K562 (cell line): Measurements from ENCODE around the gene CXXC4. TPM values are rescaled to one million over a fixed set of nuclear protein-coding genes. Genes with fewer than 3 reads are reported as not detected.

ENCODE experiments used
- ATAC-seq: fragments of 200-7000 bp; cut with Tn5 transposase; 3 replicates; pipeline ENCODE4 v1.9.1; 2020; ENCODE audit warnings: moderate library complexity
- BruUV-seq: library from RNA; stranded (reverse); fragments of 400-500 nt; replicated peaks from 2 replicates; lab custom pipeline; 2021; lab: Mats Ljungman, UMichigan
- CTCF ChIA-PET: fragments of 300-600 bp; formaldehyde crosslinking; extraction: SDS; loops from one replicate; lab custom pipeline; 2021; ENCODE audit warnings: low intra/inter-chr PET ratio; lab: Yijun Ruan, JAX
- POLR2A ChIA-PET: fragments of 300-600, 350-650 bp; sonication (Branson Sonifier 250); formaldehyde crosslinking; extraction: SDS; loops from one replicate; lab custom pipeline; 2021; ENCODE audit warnings: antibody characterized with exemption, inconsistent platforms; lab: Yijun Ruan, JAX
- DNase-seq, 4 experiments: peaks; one replicate each; pipeline versions ENCODE4 v3.0.0 to v3.0.0-alpha.2; 2011 to 2018; ENCODE audit warnings: low spot score in 3 of 4, mixed read lengths in 3 of 4; ENCODE audit errors: extremely low read depth in 1 of 4
- FAIRE-seq: peaks from 2 replicates; lab custom pipeline; 2011; peaks lifted over from hg19 to GRCh38; lab: Jason Lieb, UNC
- H2AFZ ChIP-seq: 2 replicates; pipeline ENCODE4 v1.6.0; 2011; ENCODE audit warnings: low read depth, low read length, control low read depth, inconsistent platforms
- H3K27ac ChIP-seq: fragments of 200-600 bp; 3 replicates; pipeline ENCODE4 v1.8.0; 2011; ENCODE audit warnings: low read depth, mild to moderate bottlenecking, control low read depth, inconsistent platforms, low read length, moderate library complexity, mixed read lengths; ENCODE audit errors: extremely low read depth
- H3K27me3 ChIP-seq, 2 experiments: fragments of 300-600 bp in 1 of 2; 2 replicates in 1 of 2; 3 replicates in 1 of 2; pipeline versions ENCODE4 v1.6.0 to v1.8.0; 2011; ENCODE audit warnings: inconsistent platforms in 2 of 2, low read length in 2 of 2, mild to moderate bottlenecking in 1 of 2, mixed read lengths in 1 of 2, moderate library complexity in 1 of 2; ENCODE audit not compliant: control insufficient read depth in 2 of 2, insufficient read depth in 2 of 2
- H3K36me3 ChIP-seq: fragments of 300-600 bp; 3 replicates; pipeline ENCODE4 v1.8.0; 2011; ENCODE audit warnings: mild to moderate bottlenecking, low read length, inconsistent platforms; ENCODE audit not compliant: control insufficient read depth, insufficient read depth
- H3K4me1 ChIP-seq, 2 experiments: fragments of 200-600 bp in 1 of 2; replicated peaks in 1 of 2; 2 replicates in 1 of 2; 3 replicates in 1 of 2; pipeline versions ENCODE4 v1.5.1 to v1.8.0; 2011; ENCODE audit warnings: inconsistent platforms in 2 of 2, low read length in 2 of 2, mild to moderate bottlenecking in 1 of 2, mixed read lengths in 1 of 2, moderate library complexity in 1 of 2; ENCODE audit not compliant: control insufficient read depth in 2 of 2, insufficient read depth in 2 of 2
- H3K4me2 ChIP-seq: 2 replicates; pipeline ENCODE4 v1.6.1; 2011; ENCODE audit warnings: low read length, control low read depth, inconsistent platforms, mixed read lengths; ENCODE audit not compliant: insufficient read depth
- H3K4me3 ChIP-seq: fragments of 200-600 bp; sonication (generic), shearing (Covaris generic); 2 replicates; pipeline ENCODE4 v1.5.1; 2016; ENCODE audit warnings: control low read depth, inconsistent platforms
- H3K79me2 ChIP-seq: fragments of 200-600 bp; 3 replicates; pipeline ENCODE4 v1.8.0; 2011; ENCODE audit warnings: low read length, inconsistent platforms; ENCODE audit not compliant: control insufficient read depth, insufficient read depth
- H3K9ac ChIP-seq, 2 experiments: 2 replicates each; pipeline versions ENCODE4 v1.6.0 to v1.6.1; 2011; ENCODE audit warnings: low read depth in 2 of 2, low read length in 2 of 2, control low read depth in 1 of 2, inconsistent platforms in 1 of 2, mild to moderate bottlenecking in 1 of 2, mixed read lengths in 1 of 2; ENCODE audit not compliant: insufficient read depth in 1 of 2
- H3K9me1 ChIP-seq: one replicate; pipeline ENCODE4 v1.6.0; 2011; ENCODE audit warnings: inconsistent platforms, mild to moderate bottlenecking, low read length, moderate library complexity; ENCODE audit not compliant: control insufficient read depth, insufficient read depth
- H3K9me3 ChIP-seq: replicated peaks from 2 replicates; pipeline ENCODE4 v1.5.1; 2011; ENCODE audit warnings: low read depth, low read length, inconsistent platforms; ENCODE audit not compliant: control insufficient read depth, insufficient read depth
- H4K20me1 ChIP-seq: replicated peaks from 2 replicates; pipeline ENCODE4 v1.6.1; 2011; ENCODE audit warnings: low read length, inconsistent platforms, mixed read lengths; ENCODE audit not compliant: control insufficient read depth, insufficient read depth
- CSDE1 ChIP-seq, 2 experiments: fragments of 450-650 bp; IDR thresholded peaks; 2 replicates each; pipeline ENCODE4 v1.6.1; 2016; ENCODE audit warnings: mild to moderate bottlenecking in 1 of 2
- ETS2 ChIP-seq: IDR thresholded peaks from 2 replicates; pipeline ENCODE4 v1.6.1; 2016; ENCODE audit warnings: borderline replicate concordance, missing genetic modification characterization, mild to moderate bottlenecking, moderate library complexity, missing compliant biosample characterization; ENCODE audit not compliant: poor library complexity, severe bottlenecking
- MYBL2 ChIP-seq, 2 experiments: fragments of 450-650 bp in 1 of 2; sonication (generic) in 1 of 2; formaldehyde crosslinking in 1 of 2; IDR thresholded peaks; 2 replicates each; pipeline versions ENCODE4 v1.6.1 to v1.8.1; 2017 to 2022; ENCODE audit warnings: borderline replicate concordance in 1 of 2, inconsistent platforms in 1 of 2, low read depth in 1 of 2, mild to moderate bottlenecking in 1 of 2, missing genetic modification reagents in 1 of 2, moderate library complexity in 1 of 2
- POLR2A ChIP-seq: fragments of 450-650 bp; conservative IDR thresholded peaks from 2 replicates; pipeline ENCODE4 v1.6.1; 2016
- POLR3A ChIP-seq: IDR thresholded peaks from 2 replicates; pipeline ENCODE4 v1.6.1; 2011; ENCODE audit warnings: borderline replicate concordance, mild to moderate bottlenecking, moderate library complexity; ENCODE audit not compliant: insufficient read length, insufficient read depth; ENCODE audit errors: extremely low read depth
- RAD51 ChIP-seq: fragments of 450-650 bp; IDR thresholded peaks from 2 replicates; pipeline ENCODE4 v1.7.1; 2016; ENCODE audit warnings: low read depth, mild to moderate bottlenecking, borderline replicate concordance
- RFX1 ChIP-seq: fragments of 450-650 bp; IDR thresholded peaks from 2 replicates; pipeline ENCODE4 v1.6.1; 2016; ENCODE audit warnings: mild to moderate bottlenecking, moderate library complexity
- SMC3 ChIP-seq: conservative IDR thresholded peaks from 2 replicates; pipeline ENCODE4 v1.6.1; 2011; ENCODE audit warnings: low read depth, low read length, improper control_type of control experiment; ENCODE audit not compliant: insufficient read depth
- TFAM ChIP-seq: fragments of 250-450 bp; sonication (Bioruptor Pico); conservative IDR thresholded peaks from 2 replicates; pipeline ENCODE4 v1.5.0; 2021; ENCODE audit warnings: mild to moderate bottlenecking, moderate library complexity
- XRCC5 ChIP-seq: fragments of 200-400 bp; formaldehyde crosslinking; IDR thresholded peaks from 2 replicates; pipeline ENCODE4 v1.6.1; 2017; ENCODE audit warnings: low read depth, mild to moderate bottlenecking, low read length
- ZNF347 ChIP-seq: fragments of 450-650 bp; formaldehyde crosslinking; IDR thresholded peaks from 2 replicates; pipeline ENCODE4 v1.4.0; 2020; ENCODE audit warnings: low read depth, mild to moderate bottlenecking, moderate library complexity
- ZNF766 ChIP-seq: fragments of 200-800 bp; sonication (Bioruptor generic); conservative IDR thresholded peaks from 2 replicates; pipeline ENCODE4 v1.6.1; 2016; ENCODE audit warnings: missing genetic modification characterization, missing compliant biosample characterization
- WGBS: fragments of 100-300 bp; shearing (Covaris generic); methylation state at CpG from one replicate; pipeline ENCODE4 v1.1.6; 2016; ENCODE audit warnings: low coverage, mixed read lengths; ENCODE audit not compliant: insufficient coverage; ENCODE audit errors: missing lambda C conversion rate; 5-methylcytosine and 5-hydroxymethylcytosine counted together
- in situ Hi-C: fragments of 300-500 bp; cut with MboI; formaldehyde crosslinking; loops from 4 replicates; pipeline ENCODE4 v1.15.0; 2018; ENCODE audit warnings: inconsistent platforms, mixed read lengths
- intact Hi-C: fragments of 100-400 bp; cut with micrococcal nuclease; formaldehyde crosslinking; loops from 2 replicates; pipeline ENCODE4 v1.14.2; 2022
- polyA plus RNA-seq, 8 experiments: library from polyadenylated mRNA; depleted of rRNA in 4 of 8; stranded (reverse) in 5 of 8; unstranded in 3 of 8; fragments of >200 nt; fragmentation: Nextera tagmentation in 2 of 8; fragmentation: Illumina TruSeq in 1 of 8; extraction: Ambion mirVana in 2 of 8; extraction: Trizol in 1 of 8; gene quantifications; 2 replicates each; pipeline versions ENCODE4 v1.2.1 to v1.2.3, GENCODE V29; 2011 to 2014; ENCODE audit warnings: inconsistent platforms in 1 of 8, missing spikeins in 1 of 8
- total RNA-seq, 7 experiments: library from RNA; depleted of rRNA in 6 of 7; stranded (reverse); fragments of >200 nt in 6 of 7; fragmentation: Illumina TruSeq in 2 of 7; extraction: Trizol in 2 of 7; gene quantifications; 2 replicates each; pipeline versions ENCODE4 v1.2.1 to v1.2.3, GENCODE V29; 2011 to 2021; ENCODE audit warnings: low replicate concordance in 1 of 7
- TF ChIP-seq, protein P1 (sequence below): conservative IDR thresholded peaks from 2 replicates; pipeline ENCODE4 v1.6.1; 2011; ENCODE audit warnings: low read depth, mild to moderate bottlenecking, low read length; ENCODE audit not compliant: control insufficient read depth

CXXC4 gene
- total and polyA plus RNA-seq, 9 of the 15 experiments (the other 6 are each of a cell fraction or from before 2014, with no cell fraction given): not detected

DNA sequence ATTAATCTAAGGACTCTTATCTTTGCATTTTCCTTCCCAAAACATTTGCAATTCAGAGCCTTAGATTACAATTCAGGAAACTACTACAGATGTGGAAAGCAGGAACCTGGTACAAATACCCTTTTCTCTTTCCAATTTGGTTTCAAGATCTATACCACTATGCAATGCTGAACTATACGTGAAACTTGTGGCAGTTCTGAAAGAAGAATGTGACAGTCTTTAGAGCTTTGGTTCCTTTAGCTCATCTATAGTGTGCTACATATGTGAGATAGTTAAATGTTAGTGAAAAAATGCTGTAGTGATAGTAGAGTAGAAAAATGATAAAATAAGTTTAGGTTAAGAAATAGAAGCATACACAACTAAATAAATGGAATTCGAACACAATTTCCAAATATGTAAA is 50.0 kb downstream of the CXXC4 start:
- BruUV-seq: no TSS peak
- Histone ChIP-seq H3K4me3 (no peak overlapping the region), H3K4me1 (no peaks in the 10 kb centered on the region), H3K27ac (no peak overlapping the region), H3K79me2 (no peaks in the 10 kb centered on the region), H2AFZ (no peak overlapping the region), H3K9me3 (no peaks in the 10 kb centered on the region), H3K9me1 (no peaks in the 10 kb centered on the region), H3K4me2 (no peak overlapping the region), H3K9ac (no peak overlapping the region), H4K20me1 (no peaks in the 10 kb centered on the region), H3K27me3 (no peaks in the 10 kb centered on the region), H3K36me3 (no peaks in the 10 kb centered on the region)
- ChIA-PET CTCF (no interaction called here), POLR2A (no interaction called here)
- intact Hi-C loops (no loop called here), in situ Hi-C loops (no loop called here)
- no peak for DNase-seq
- FAIRE-seq: no peak
- no peak for TF ChIP-seq ZNF766
- no peak for TF ChIP-seq CSDE1 (IDR thresholded peaks at IDR 0.05)
- no peak for TF ChIP-seq RAD51
- ATAC-seq: no peak
- WGBS: 0% methylated on average over 2 of the region's 2 CpGs

DNA sequence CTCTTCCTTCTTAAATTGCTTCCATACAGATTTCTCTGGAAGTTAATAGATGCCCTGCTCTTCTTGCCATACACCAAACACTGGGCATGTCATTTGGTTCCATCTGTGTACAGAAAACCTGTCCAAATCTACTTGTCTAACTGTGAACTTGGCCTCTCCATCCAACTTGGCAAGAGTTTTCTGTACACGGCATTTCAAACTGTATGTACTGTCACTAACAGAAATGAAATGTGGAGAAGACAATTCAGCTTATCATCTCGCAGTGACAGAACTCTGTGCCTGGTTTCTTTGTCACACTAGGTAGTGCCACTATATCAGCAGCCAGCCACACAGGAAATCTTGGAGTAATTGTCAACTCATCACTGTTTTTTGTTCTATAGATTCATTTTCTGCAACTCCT is 58.2 kb downstream of the CXXC4 start:
- ChIA-PET CTCF (no interaction called here), POLR2A (no interaction called here)
- Histone ChIP-seq H3K36me3 (no peaks in the 10 kb centered on the region), H3K4me1 (no peaks in the 10 kb centered on the region), H3K79me2 (no peaks in the 10 kb centered on the region), H2AFZ (no peak overlapping the region), H3K27ac (no peak overlapping the region), H3K9ac (no peak overlapping the region), H4K20me1 (no peaks in the 10 kb centered on the region), H3K27me3 (no peaks in the 10 kb centered on the region), H3K4me3 (no peak overlapping the region), H3K9me1 (no peaks in the 10 kb centered on the region), H3K9me3 (no peaks in the 10 kb centered on the region), H3K4me2 (no peak overlapping the region)
- DNase-seq: no peak
- no TSS peak for BruUV-seq
- TF ChIP-seq MYBL2 (IDR thresholded peaks at IDR 0.05; ENCODE audit: low read depth) (no peak), MYBL2 (CRISPR knock-in tag; IDR thresholded peaks at IDR 0.05; ENCODE audit: borderline replicate concordance) (no peak), SMC3 (no peak), TFAM (CRISPR knock-in tag) (no peak), RFX1 (no peak), ETS2 (tag) (no peak), XRCC5 (no peak), POLR3A (no peak), POLR2A (no peak), ZNF347 (CRISPR knock-in tag) (no peak)
- TF ChIP-seq, protein P1, sequence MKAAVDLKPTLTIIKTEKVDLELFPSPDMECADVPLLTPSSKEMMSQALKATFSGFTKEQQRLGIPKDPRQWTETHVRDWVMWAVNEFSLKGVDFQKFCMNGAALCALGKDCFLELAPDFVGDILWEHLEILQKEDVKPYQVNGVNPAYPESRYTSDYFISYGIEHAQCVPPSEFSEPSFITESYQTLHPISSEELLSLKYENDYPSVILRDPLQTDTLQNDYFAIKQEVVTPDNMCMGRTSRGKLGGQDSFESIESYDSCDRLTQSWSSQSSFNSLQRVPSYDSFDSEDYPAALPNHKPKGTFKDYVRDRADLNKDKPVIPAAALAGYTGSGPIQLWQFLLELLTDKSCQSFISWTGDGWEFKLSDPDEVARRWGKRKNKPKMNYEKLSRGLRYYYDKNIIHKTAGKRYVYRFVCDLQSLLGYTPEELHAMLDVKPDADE: no peak
- 0% methylated on average over 2 of the region's 2 CpGs for WGBS
- ATAC-seq: no peak
- intact Hi-C loops (no loop called here), in situ Hi-C loops (no loop called here)
- no peak for FAIRE-seq
